WTC11 (cell line): ENCODE measurements around the gene ARIH1. TPM values are rescaled to one million over a fixed set of nuclear protein-coding genes. Genes with fewer than 3 reads are reported as not detected.
A peak's percentile ranks its signal among the peaks of the same experiment; 100 is the strongest.

ENCODE experiments used
- ATAC-seq: fragments of 200-7000 bp; cut with Tn5 transposase; 2 replicates; pipeline ENCODE4 v1.10.0; 2021; ENCODE audit warnings: mild to moderate bottlenecking, moderate library complexity
- CTCF ChIA-PET: fragments of 300-600 bp; sonication (Branson Sonifier 250); formaldehyde crosslinking; loops from one replicate; lab custom pipeline; 2021; ENCODE audit warnings: antibody characterized with exemption; lab: Charles Lee
- POLR2A ChIA-PET: fragments of 350-600 bp; sonication (Branson Sonifier 250); formaldehyde crosslinking; loops from one replicate; lab custom pipeline; 2021; ENCODE audit warnings: antibody characterized with exemption; lab: Charles Lee
- DNase-seq: peaks from one replicate; pipeline ENCODE4 v3.0.0; 2021; ENCODE audit warnings: low spot score
- H3K27ac Mint-ChIP-seq: 2 replicates; pipeline ENCODE4 v1.8.0; 2021; ENCODE audit warnings: mixed read lengths
- H3K27me3 Mint-ChIP-seq: 2 replicates; pipeline ENCODE4 v1.8.0; 2021; ENCODE audit warnings: low read depth, mild to moderate bottlenecking, moderate library complexity, mixed read lengths
- H3K36me3 Mint-ChIP-seq: 2 replicates; pipeline ENCODE4 v1.8.0; 2021; ENCODE audit warnings: mixed read lengths
- H3K4me1 Mint-ChIP-seq: 2 replicates; pipeline ENCODE4 v1.8.0; 2022; ENCODE audit warnings: mixed read lengths
- H3K4me3 Mint-ChIP-seq: 2 replicates; pipeline ENCODE4 v1.8.0; 2021; ENCODE audit warnings: mild to moderate bottlenecking, moderate library complexity, mixed read lengths
- H3K9me3 Mint-ChIP-seq: 2 replicates; pipeline ENCODE4 v1.8.0; 2021; ENCODE audit warnings: mixed read lengths
- ATF3 ChIP-seq: sonication (generic); formaldehyde crosslinking; conservative IDR thresholded peaks from 2 replicates; pipeline ENCODE4 v1.8.1; 2022; ENCODE audit warnings: mild to moderate bottlenecking, missing genetic modification reagents
- CBFB ChIP-seq: sonication (generic); formaldehyde crosslinking; IDR thresholded peaks from 2 replicates; pipeline ENCODE4 v1.8.1; 2022; ENCODE audit warnings: mild to moderate bottlenecking, low read depth, missing genetic modification reagents
- CDX4 ChIP-seq: fragments of 250-450 bp; sonication (Bioruptor Pico); IDR thresholded peaks from 2 replicates; pipeline ENCODE4 v1.9.0; 2021; ENCODE audit warnings: moderate library complexity, mild to moderate bottlenecking, inconsistent platforms, borderline replicate concordance
- CREB1 ChIP-seq: sonication (generic); formaldehyde crosslinking; IDR thresholded peaks from 2 replicates; pipeline ENCODE4 v1.8.0; 2023; ENCODE audit warnings: mild to moderate bottlenecking, missing genetic modification reagents
- ELF4 ChIP-seq: sonication (generic); formaldehyde crosslinking; IDR thresholded peaks from 2 replicates; pipeline ENCODE4 v1.8.1; 2022; ENCODE audit warnings: low read depth, mild to moderate bottlenecking, moderate library complexity, missing genetic modification reagents
- EMX1 ChIP-seq: fragments of 250-450 bp; sonication (Bioruptor Pico); IDR thresholded peaks from 2 replicates; pipeline ENCODE4 v1.8.0; 2021; ENCODE audit warnings: mild to moderate bottlenecking
- ERG ChIP-seq: fragments of 250-450 bp; sonication (Bioruptor Pico); IDR thresholded peaks from 2 replicates; pipeline ENCODE4 v1.8.0; 2021; ENCODE audit warnings: mild to moderate bottlenecking
- ETV6 ChIP-seq: sonication (generic); formaldehyde crosslinking; IDR thresholded peaks from 2 replicates; pipeline ENCODE4 v1.8.1; 2022; ENCODE audit warnings: mild to moderate bottlenecking, missing genetic modification reagents
- IRF1 ChIP-seq: sonication (generic); formaldehyde crosslinking; IDR thresholded peaks from 2 replicates; pipeline ENCODE4 v1.8.0; 2023; ENCODE audit warnings: missing genetic modification reagents
- JUN ChIP-seq: sonication (generic); formaldehyde crosslinking; IDR thresholded peaks from 2 replicates; pipeline ENCODE4 v1.8.0; 2023; ENCODE audit warnings: mild to moderate bottlenecking, missing genetic modification reagents
- NFE2L1 ChIP-seq: sonication (generic); formaldehyde crosslinking; IDR thresholded peaks from 2 replicates; pipeline ENCODE4 v1.8.1; 2023; ENCODE audit warnings: missing genetic modification reagents
- OVOL2 ChIP-seq: fragments of 250-450 bp; sonication (Bioruptor Pico); IDR thresholded peaks from 2 replicates; pipeline ENCODE4 v1.9.0; 2021; ENCODE audit warnings: mild to moderate bottlenecking, borderline replicate concordance
- TCF7 ChIP-seq: sonication (generic); formaldehyde crosslinking; IDR thresholded peaks from 2 replicates; pipeline ENCODE4 v1.8.0; 2022; ENCODE audit warnings: mild to moderate bottlenecking, low read depth, missing genetic modification reagents, moderate library complexity
- TP53 ChIP-seq: sonication (generic); formaldehyde crosslinking; IDR thresholded peaks from 2 replicates; pipeline ENCODE4 v1.8.1; 2023; ENCODE audit warnings: mild to moderate bottlenecking, missing genetic modification reagents
- ZNF121 ChIP-seq: sonication (generic); formaldehyde crosslinking; IDR thresholded peaks from 2 replicates; pipeline ENCODE4 v1.8.0; 2023; ENCODE audit warnings: missing genetic modification reagents
- ZNF138 ChIP-seq: sonication (generic); formaldehyde crosslinking; conservative IDR thresholded peaks from 2 replicates; pipeline ENCODE4 v1.8.1; 2022; ENCODE audit warnings: mild to moderate bottlenecking, moderate library complexity, missing genetic modification reagents
- ZNF219 ChIP-seq: sonication (generic); formaldehyde crosslinking; IDR thresholded peaks from 2 replicates; pipeline ENCODE4 v1.8.0; 2023; ENCODE audit warnings: missing genetic modification reagents, mild to moderate bottlenecking, borderline replicate concordance
- ZNF232 ChIP-seq: sonication (generic); formaldehyde crosslinking; IDR thresholded peaks from 2 replicates; pipeline ENCODE4 v1.8.0; 2022; ENCODE audit warnings: mild to moderate bottlenecking, missing genetic modification reagents
- ZNF423 ChIP-seq: fragments of 250-450 bp; sonication (Bioruptor Pico); IDR thresholded peaks from 2 replicates; pipeline ENCODE4 v2.1.2; 2022; ENCODE audit warnings: mild to moderate bottlenecking, moderate library complexity
- ZNF512 ChIP-seq: sonication (generic); formaldehyde crosslinking; IDR thresholded peaks from 2 replicates; pipeline ENCODE4 v1.8.1; 2022; ENCODE audit warnings: missing genetic modification reagents, borderline replicate concordance
- ZNF532 ChIP-seq: fragments of 250-450 bp; sonication (Bioruptor Pico); IDR thresholded peaks from 2 replicates; pipeline ENCODE4 v1.9.0; 2021; ENCODE audit warnings: mild to moderate bottlenecking, borderline replicate concordance
- total RNA-seq: library from RNA; stranded (reverse); gene quantifications from 3 replicates; pipeline ENCODE4 v1.2.3, GENCODE V29; 2021

Gene ARIH1
- total RNA-seq, 1 experiment from 2014 or later, result 198 TPM

GRCh38 chr15:72585025-72585424 is 110.9 kb downstream of the ARIH1 start:
- no peak for DNase-seq
- ChIA-PET POLR2A (no interaction called here), CTCF (interaction anchor here (0.9 to 2.2 kb wide), 2 partner anchors 15 kb away, joined by 5 to 7 read pairs; no protein-coding TSS in a partner anchor)
- no peak for ATAC-seq
- no peaks in the 10 kb centered on the region for H3K27me3 Mint-ChIP-seq
- peaks cover 40% of the 10 kb centered on the region for H3K36me3 Mint-ChIP-seq
- no peaks in the 10 kb centered on the region for H3K9me3 Mint-ChIP-seq
- no peaks in the 10 kb centered on the region; the same call in 1 of the 2 replicates for H3K4me1 Mint-ChIP-seq
- no peak overlapping the region for H3K27ac Mint-ChIP-seq
- no peak overlapping the region for H3K4me3 Mint-ChIP-seq
- TF ChIP-seq CREB1 (CRISPR knock-in tag) (no peak), ETV6 (CRISPR knock-in tag) (no peak), NFE2L1 (no peak)

- CTCF ChIA-PET, result interaction anchor here (0.7 to 0.9 kb wide), 2 partner anchors 14 to 69 kb away, joined by 3 to 5 read pairs; no protein-coding TSS in a partner anchor
- H3K4me1 Mint-ChIP-seq, result no peaks in the 10 kb centered on the region; the same call in 1 of the 2 replicates
- H3K27me3 Mint-ChIP-seq, result no peaks in the 10 kb centered on the region
- peaks cover 34% of the 10 kb centered on the region for H3K36me3 Mint-ChIP-seq
- no peak overlapping the region for H3K27ac Mint-ChIP-seq
- DNase-seq (no peak), ATAC-seq (peak; percentile 44; the same call in 1 of the 2 replicates)
- no peak overlapping the region for H3K4me3 Mint-ChIP-seq
- POLR2A ChIA-PET, result interaction anchor here (0.6 kb wide), 1 partner anchor 166 kb away, joined by 4 read pairs; no protein-coding TSS in a partner anchor
- no peaks in the 10 kb centered on the region for H3K9me3 Mint-ChIP-seq
- TF ChIP-seq EMX1 (no peak), ELF4 (CRISPR knock-in tag) (no peak), IRF1 (CRISPR knock-in tag) (no peak), CDX4 (CRISPR knock-in tag) (no peak), TCF7 (no peak), OVOL2 (CRISPR knock-in tag) (no peak), ZNF121 (CRISPR knock-in tag) (no peak), ZNF219 (no peak), ATF3 (no peak), ZNF423 (CRISPR knock-in tag) (no peak), ZNF512 (CRISPR knock-in tag) (no peak), CBFB (CRISPR knock-in tag) (no peak), CREB1 (CRISPR knock-in tag) (no peak), NFE2L1 (no peak), ZNF232 (CRISPR knock-in tag) (no peak), JUN (CRISPR knock-in tag) (no peak), TP53 (no peak), ZNF138 (no peak), ERG (CRISPR knock-in tag) (no peak), ZNF532 (CRISPR knock-in tag) (no peak)
These were observed 111.4 kb downstream of the ARIH1 start for GRCh38 chr15:72585476-72586058.
